HepG2 (cell line): ENCODE data around the gene CDC14B. TPM values are rescaled to one million over a fixed set of nuclear protein-coding genes. Genes with fewer than 3 reads are reported as not detected.

Source experiments
- CC2D1A ChIP-seq: sonication (generic); formaldehyde crosslinking; IDR thresholded peaks from 2 replicates; pipeline ENCODE4 v1.8.1; 2023; ENCODE audit warnings: mild to moderate bottlenecking, missing genetic modification reagents
- ETV6 ChIP-seq: sonication (generic); formaldehyde crosslinking; conservative IDR thresholded peaks from 2 replicates; pipeline ENCODE4 v1.4.0; 2020; ENCODE audit warnings: missing genetic modification reagents
- KDM4B ChIP-seq: sonication (generic); formaldehyde crosslinking; IDR thresholded peaks from 2 replicates; pipeline ENCODE4 v1.4.0; 2020; ENCODE audit warnings: missing genetic modification reagents
- POLR2AphosphoS5 ChIP-seq: IDR thresholded peaks from 2 replicates; pipeline ENCODE4 v1.6.1; 2012; ENCODE audit warnings: low read depth, low read length
- SP2 ChIP-seq: sonication (generic); formaldehyde crosslinking; IDR thresholded peaks from 2 replicates; pipeline ENCODE4 v1.5.1; 2020; ENCODE audit warnings: mild to moderate bottlenecking, missing genetic modification reagents
- SYNCRIP ChIP-seq: fragments of 200-400 bp; formaldehyde crosslinking; IDR thresholded peaks from 2 replicates; pipeline ENCODE4 v1.6.1; 2018; ENCODE audit warnings: mild to moderate bottlenecking, low read depth, low read length; ENCODE audit not compliant: insufficient read depth
- ZBTB38 ChIP-seq: sonication (generic); formaldehyde crosslinking; IDR thresholded peaks from 2 replicates; pipeline ENCODE4 v1.5.1; 2020; ENCODE audit warnings: mild to moderate bottlenecking, missing genetic modification reagents
- ZBTB42 ChIP-seq: sonication (generic); formaldehyde crosslinking; IDR thresholded peaks from 2 replicates; pipeline ENCODE4 v1.5.0; 2020; ENCODE audit warnings: mild to moderate bottlenecking, missing genetic modification reagents
- ZKSCAN5 ChIP-seq: sonication (generic); formaldehyde crosslinking; IDR thresholded peaks from 2 replicates; pipeline ENCODE4 v1.5.1; 2020; ENCODE audit warnings: mild to moderate bottlenecking, missing genetic modification reagents
- ZNF234 ChIP-seq: sonication (generic); formaldehyde crosslinking; conservative IDR thresholded peaks from 2 replicates; pipeline ENCODE4 v1.5.1; 2020; ENCODE audit warnings: mild to moderate bottlenecking, missing genetic modification reagents
- ZNF343 ChIP-seq: sonication (generic); formaldehyde crosslinking; IDR thresholded peaks from 2 replicates; pipeline ENCODE4 v1.4.0; 2020; ENCODE audit warnings: mild to moderate bottlenecking, missing genetic modification reagents
- ZNF674 ChIP-seq: sonication (generic); formaldehyde crosslinking; IDR thresholded peaks from 2 replicates; pipeline ENCODE4 v1.5.0; 2020; ENCODE audit warnings: low read depth, mild to moderate bottlenecking, missing genetic modification reagents
- polyA plus RNA-seq, 8 experiments: library from polyadenylated mRNA; depleted of rRNA in 3 of 8; stranded (reverse) in 7 of 8; unstranded in 1 of 8; fragments of >200 nt; fragmentation: Illumina TruSeq in 4 of 8; extraction: Trizol in 4 of 8; gene quantifications; 2 replicates each; pipeline versions ENCODE4 v1.2.1 to v1.2.3, GENCODE V29; 2011 to 2016; ENCODE audit warnings: low read depth in 4 of 8, missing spikeins in 1 of 8, mixed read lengths in 1 of 8; ENCODE audit not compliant: insufficient read depth in 1 of 8
- total RNA-seq, 5 experiments: library from RNA; depleted of rRNA; stranded (reverse); fragments of >200 nt; fragmentation: Illumina TruSeq; extraction: Trizol; gene quantifications; 2 replicates each; pipeline ENCODE4 v1.2.3, GENCODE V29; 2016; ENCODE audit warnings: low read depth in 1 of 5
- TF ChIP-seq, protein P1 (sequence below): sonication (generic); formaldehyde crosslinking; IDR thresholded peaks from 2 replicates; pipeline ENCODE4 v1.4.0; 2020; ENCODE audit warnings: missing genetic modification reagents
- TF ChIP-seq, protein P2 (sequence below): IDR thresholded peaks from 2 replicates; pipeline ENCODE4 v1.6.1; 2016; ENCODE audit warnings: missing compliant biosample characterization, missing genetic modification reagents, borderline replicate concordance
- TF ChIP-seq, protein P3 (sequence below): sonication (generic); formaldehyde crosslinking; IDR thresholded peaks from 2 replicates; pipeline ENCODE4 v1.8.1; 2023; ENCODE audit warnings: mild to moderate bottlenecking, inconsistent platforms, moderate library complexity, missing genetic modification reagents, borderline replicate concordance
- TF ChIP-seq, protein P4 (sequence below): IDR thresholded peaks from 2 replicates; pipeline ENCODE4 v1.6.1; 2016
- TF ChIP-seq, protein P5 (sequence below): sonication (generic); formaldehyde crosslinking; IDR thresholded peaks from 2 replicates; pipeline ENCODE4 v1.9.0; 2021; ENCODE audit warnings: missing genetic modification reagents, borderline replicate concordance
- TF ChIP-seq, protein P6 (sequence below): sonication (generic); formaldehyde crosslinking; IDR thresholded peaks from 2 replicates; pipeline ENCODE4 v1.4.0; 2020; ENCODE audit warnings: mild to moderate bottlenecking, low read depth, missing genetic modification reagents
- TF ChIP-seq, protein P7 (sequence below): conservative IDR thresholded peaks from 2 replicates; pipeline ENCODE4 v1.6.1; 2018; ENCODE audit warnings: missing genetic modification reagents

Gene CDC14B
- total and polyA plus RNA-seq, 2 of the 13 experiments (the other 11 are each of a cell fraction or from before 2014, with no cell fraction given) = 25.8 to 33.3 TPM

DNA sequence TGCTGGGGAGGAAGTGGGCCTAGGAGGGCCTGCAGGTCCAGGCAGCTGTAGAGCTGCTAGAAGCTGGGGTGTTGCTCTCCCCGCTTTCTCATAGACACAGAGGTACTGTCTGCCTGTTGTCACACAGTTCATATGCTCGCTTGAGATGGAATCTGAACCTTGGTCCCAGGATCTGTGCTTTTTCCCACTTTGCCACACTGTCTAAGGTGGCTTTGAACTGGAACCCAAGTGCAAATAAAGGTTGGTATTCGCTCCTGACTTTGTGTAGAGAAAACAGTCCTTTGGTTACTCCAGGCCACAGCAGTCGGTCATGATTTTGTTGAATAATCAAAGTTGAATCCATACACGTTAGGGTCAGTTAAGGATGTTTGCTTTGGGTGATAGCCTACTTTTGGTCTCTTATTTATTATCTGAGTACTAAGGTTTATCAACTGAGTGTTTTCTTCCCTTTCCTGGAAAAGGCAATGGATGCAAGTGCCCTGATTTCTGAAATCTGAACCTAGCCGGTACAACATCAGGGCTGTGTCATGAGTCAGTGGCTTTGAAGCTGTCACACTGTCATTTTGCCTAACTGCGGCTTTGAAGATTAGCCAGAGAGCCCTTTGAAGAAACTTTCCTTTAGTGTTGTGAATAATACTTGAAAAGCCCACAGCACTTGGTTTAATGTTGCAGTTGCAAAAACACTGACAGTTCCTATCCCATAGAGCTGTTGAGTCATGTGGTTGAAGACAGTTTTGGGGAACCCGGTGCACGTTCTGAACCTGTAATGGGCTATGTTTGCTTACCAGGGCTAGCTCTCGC lies 128.4 kb downstream of the CDC14B start (continued):
- TF ChIP-seq, protein P1, sequence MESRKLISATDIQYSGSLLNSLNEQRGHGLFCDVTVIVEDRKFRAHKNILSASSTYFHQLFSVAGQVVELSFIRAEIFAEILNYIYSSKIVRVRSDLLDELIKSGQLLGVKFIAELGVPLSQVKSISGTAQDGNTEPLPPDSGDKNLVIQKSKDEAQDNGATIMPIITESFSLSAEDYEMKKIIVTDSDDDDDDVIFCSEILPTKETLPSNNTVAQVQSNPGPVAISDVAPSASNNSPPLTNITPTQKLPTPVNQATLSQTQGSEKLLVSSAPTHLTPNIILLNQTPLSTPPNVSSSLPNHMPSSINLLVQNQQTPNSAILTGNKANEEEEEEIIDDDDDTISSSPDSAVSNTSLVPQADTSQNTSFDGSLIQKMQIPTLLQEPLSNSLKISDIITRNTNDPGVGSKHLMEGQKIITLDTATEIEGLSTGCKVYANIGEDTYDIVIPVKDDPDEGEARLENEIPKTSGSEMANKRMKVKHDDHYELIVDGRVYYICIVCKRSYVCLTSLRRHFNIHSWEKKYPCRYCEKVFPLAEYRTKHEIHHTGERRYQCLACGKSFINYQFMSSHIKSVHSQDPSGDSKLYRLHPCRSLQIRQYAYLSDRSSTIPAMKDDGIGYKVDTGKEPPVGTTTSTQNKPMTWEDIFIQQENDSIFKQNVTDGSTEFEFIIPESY (CRISPR knock-in tag) = peak; percentile 18; the same call in 1 of the 2 replicates
- TF ChIP-seq, protein P2, sequence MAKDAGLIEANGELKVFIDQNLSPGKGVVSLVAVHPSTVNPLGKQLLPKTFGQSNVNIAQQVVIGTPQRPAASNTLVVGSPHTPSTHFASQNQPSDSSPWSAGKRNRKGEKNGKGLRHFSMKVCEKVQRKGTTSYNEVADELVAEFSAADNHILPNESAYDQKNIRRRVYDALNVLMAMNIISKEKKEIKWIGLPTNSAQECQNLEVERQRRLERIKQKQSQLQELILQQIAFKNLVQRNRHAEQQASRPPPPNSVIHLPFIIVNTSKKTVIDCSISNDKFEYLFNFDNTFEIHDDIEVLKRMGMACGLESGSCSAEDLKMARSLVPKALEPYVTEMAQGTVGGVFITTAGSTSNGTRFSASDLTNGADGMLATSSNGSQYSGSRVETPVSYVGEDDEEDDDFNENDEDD (CRISPR knock-in tag) = peak; percentile 68; the same call in 1 of the 2 replicates
- TF ChIP-seq, protein P3, sequence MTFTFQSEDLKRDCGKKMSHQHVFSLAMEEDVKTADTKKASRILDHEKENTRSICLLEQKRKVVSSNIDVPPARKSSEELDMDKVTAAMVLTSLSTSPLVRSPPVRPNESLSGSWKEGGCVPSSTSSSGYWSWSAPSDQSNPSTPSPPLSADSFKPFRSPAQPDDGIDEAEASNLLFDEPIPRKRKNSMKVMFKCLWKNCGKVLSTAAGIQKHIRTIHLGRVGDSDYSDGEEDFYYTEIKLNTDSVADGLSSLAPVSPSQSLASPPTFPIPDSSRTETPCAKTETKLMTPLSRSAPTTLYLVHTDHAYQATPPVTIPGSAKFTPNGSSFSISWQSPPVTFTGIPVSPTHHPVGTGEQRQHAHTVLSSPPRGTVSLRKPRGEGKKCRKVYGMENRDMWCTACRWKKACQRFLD = no peak
- TF ChIP-seq ETV6 (CRISPR knock-in tag) (no peak), POLR2AphosphoS5 (peak; percentile 72), ZKSCAN5 (CRISPR knock-in tag) (no peak), ZNF343 (CRISPR knock-in tag) (no peak; the same call in 1 of the 2 replicates), KDM4B (CRISPR knock-in tag) (no peak; the same call in 1 of the 2 replicates), SP2 (CRISPR knock-in tag) (no peak), ZNF234 (CRISPR knock-in tag) (no peak), SYNCRIP (no peak), CC2D1A (CRISPR knock-in tag) (no peak), ZBTB38 (CRISPR knock-in tag) (no peak), ZNF674 (CRISPR knock-in tag) (no peak), ZBTB42 (peak; percentile 49; the same call in 1 of the 2 replicates)
- TF ChIP-seq, protein P4, sequence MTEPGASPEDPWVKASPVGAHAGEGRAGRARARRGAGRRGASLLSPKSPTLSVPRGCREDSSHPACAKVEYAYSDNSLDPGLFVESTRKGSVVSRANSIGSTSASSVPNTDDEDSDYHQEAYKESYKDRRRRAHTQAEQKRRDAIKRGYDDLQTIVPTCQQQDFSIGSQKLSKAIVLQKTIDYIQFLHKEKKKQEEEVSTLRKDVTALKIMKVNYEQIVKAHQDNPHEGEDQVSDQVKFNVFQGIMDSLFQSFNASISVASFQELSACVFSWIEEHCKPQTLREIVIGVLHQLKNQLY (CRISPR knock-in tag) = peak; percentile 86
- TF ChIP-seq, protein P5, sequence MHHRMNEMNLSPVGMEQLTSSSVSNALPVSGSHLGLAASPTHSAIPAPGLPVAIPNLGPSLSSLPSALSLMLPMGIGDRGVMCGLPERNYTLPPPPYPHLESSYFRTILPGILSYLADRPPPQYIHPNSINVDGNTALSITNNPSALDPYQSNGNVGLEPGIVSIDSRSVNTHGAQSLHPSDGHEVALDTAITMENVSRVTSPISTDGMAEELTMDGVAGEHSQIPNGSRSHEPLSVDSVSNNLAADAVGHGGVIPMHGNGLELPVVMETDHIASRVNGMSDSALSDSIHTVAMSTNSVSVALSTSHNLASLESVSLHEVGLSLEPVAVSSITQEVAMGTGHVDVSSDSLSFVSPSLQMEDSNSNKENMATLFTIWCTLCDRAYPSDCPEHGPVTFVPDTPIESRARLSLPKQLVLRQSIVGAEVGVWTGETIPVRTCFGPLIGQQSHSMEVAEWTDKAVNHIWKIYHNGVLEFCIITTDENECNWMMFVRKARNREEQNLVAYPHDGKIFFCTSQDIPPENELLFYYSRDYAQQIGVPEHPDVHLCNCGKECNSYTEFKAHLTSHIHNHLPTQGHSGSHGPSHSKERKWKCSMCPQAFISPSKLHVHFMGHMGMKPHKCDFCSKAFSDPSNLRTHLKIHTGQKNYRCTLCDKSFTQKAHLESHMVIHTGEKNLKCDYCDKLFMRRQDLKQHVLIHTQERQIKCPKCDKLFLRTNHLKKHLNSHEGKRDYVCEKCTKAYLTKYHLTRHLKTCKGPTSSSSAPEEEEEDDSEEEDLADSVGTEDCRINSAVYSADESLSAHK = no peak
- TF ChIP-seq, protein P6, sequence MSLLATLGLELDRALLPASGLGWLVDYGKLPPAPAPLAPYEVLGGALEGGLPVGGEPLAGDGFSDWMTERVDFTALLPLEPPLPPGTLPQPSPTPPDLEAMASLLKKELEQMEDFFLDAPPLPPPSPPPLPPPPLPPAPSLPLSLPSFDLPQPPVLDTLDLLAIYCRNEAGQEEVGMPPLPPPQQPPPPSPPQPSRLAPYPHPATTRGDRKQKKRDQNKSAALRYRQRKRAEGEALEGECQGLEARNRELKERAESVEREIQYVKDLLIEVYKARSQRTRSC (CRISPR knock-in tag) = no peak; the same call in 1 of the 2 replicates
- TF ChIP-seq, protein P7, sequence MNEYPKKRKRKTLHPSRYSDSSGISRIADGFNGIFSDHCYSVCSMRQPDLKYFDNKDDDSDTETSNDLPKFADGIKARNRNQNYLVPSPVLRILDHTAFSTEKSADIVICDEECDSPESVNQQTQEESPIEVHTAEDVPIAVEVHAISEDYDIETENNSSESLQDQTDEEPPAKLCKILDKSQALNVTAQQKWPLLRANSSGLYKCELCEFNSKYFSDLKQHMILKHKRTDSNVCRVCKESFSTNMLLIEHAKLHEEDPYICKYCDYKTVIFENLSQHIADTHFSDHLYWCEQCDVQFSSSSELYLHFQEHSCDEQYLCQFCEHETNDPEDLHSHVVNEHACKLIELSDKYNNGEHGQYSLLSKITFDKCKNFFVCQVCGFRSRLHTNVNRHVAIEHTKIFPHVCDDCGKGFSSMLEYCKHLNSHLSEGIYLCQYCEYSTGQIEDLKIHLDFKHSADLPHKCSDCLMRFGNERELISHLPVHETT (CRISPR knock-in tag) = no peak; the same call in 1 of the 2 replicates
